Loucy (cell line): ENCODE data around the gene CADM2.

Source experiments
- H2AFZ ChIP-seq: fragments of 200-600 bp; sonication (generic); 2 replicates; pipeline ENCODE4 v1.6.0; 2016; ENCODE audit warnings: antibody characterized with exemption, mild to moderate bottlenecking, low read length, moderate library complexity
- H3F3A ChIP-seq: fragments of 200-600 bp; 2 replicates; pipeline ENCODE4 v1.6.0; 2016; ENCODE audit warnings: antibody characterized with exemption, low read depth, mild to moderate bottlenecking
- H3K27me3 ChIP-seq: fragments of 200-600 bp; sonication (generic); 2 replicates; pipeline ENCODE4 v1.6.1; 2014; ENCODE audit warnings: low read length, mild to moderate bottlenecking; ENCODE audit not compliant: insufficient read depth, poor library complexity, severe bottlenecking
- H3K36me3 ChIP-seq: fragments of 200-600 bp; sonication (generic); 2 replicates; pipeline ENCODE4 v1.6.1; 2016; ENCODE audit warnings: low read length; ENCODE audit not compliant: insufficient read depth
- H3K4me1 ChIP-seq: fragments of 200-600 bp; sonication (generic); 2 replicates; pipeline ENCODE4 v1.5.1; 2014; ENCODE audit warnings: low read length, mild to moderate bottlenecking; ENCODE audit not compliant: insufficient read depth, poor library complexity, severe bottlenecking
- H3K4me2 ChIP-seq: fragments of 200-600 bp; sonication (generic); 2 replicates; pipeline ENCODE4 v1.6.0; 2014; ENCODE audit warnings: antibody characterized with exemption, low read length, low read depth, mild to moderate bottlenecking; ENCODE audit not compliant: poor library complexity, severe bottlenecking
- H3K4me3 ChIP-seq: fragments of 200-600 bp; sonication (generic); 2 replicates; pipeline ENCODE4 v1.5.1; 2014; ENCODE audit warnings: low read length, mild to moderate bottlenecking, mixed read lengths; ENCODE audit not compliant: poor library complexity, severe bottlenecking
- H3K79me2 ChIP-seq: fragments of 200-600 bp; sonication (generic); 2 replicates; pipeline ENCODE4 v1.6.1; 2014; ENCODE audit warnings: low read length; ENCODE audit not compliant: insufficient read depth
- H3K9ac ChIP-seq: fragments of 200-600 bp; sonication (generic); 2 replicates; pipeline ENCODE4 v1.6.0; 2014; ENCODE audit warnings: mild to moderate bottlenecking, low read depth, low read length, moderate library complexity; ENCODE audit not compliant: poor library complexity, severe bottlenecking
- H3K9me2 ChIP-seq: fragments of 200-600 bp; sonication (generic); replicated peaks from 2 replicates; pipeline ENCODE4 v1.6.1; 2016; ENCODE audit warnings: low read depth, low read length, mixed read lengths
- H3K9me3 ChIP-seq: fragments of 200-600 bp; sonication (generic); 2 replicates; pipeline ENCODE4 v1.6.1; 2014; ENCODE audit warnings: mild to moderate bottlenecking, antibody characterized with exemption, low read length, low read depth; ENCODE audit not compliant: insufficient read depth
- H4K20me1 ChIP-seq: fragments of 200-600 bp; sonication (generic); 2 replicates; pipeline ENCODE4 v1.6.0; 2014; ENCODE audit warnings: antibody characterized with exemption, low read length, mild to moderate bottlenecking; ENCODE audit not compliant: insufficient read depth, poor library complexity, severe bottlenecking
- CTCF ChIP-seq: fragments of 200-600 bp; sonication (generic); conservative IDR thresholded peaks from 2 replicates; pipeline ENCODE4 v1.5.1; 2014; ENCODE audit warnings: mild to moderate bottlenecking, antibody characterized with exemption, low read length
- EZH2phosphoT487 ChIP-seq: fragments of 200-600 bp; IDR thresholded peaks from 2 replicates; pipeline ENCODE4 v1.6.1; 2018; ENCODE audit warnings: antibody characterized with exemption, mild to moderate bottlenecking, moderate library complexity, borderline replicate concordance

Gene CADM2

GRCh38 chr3:85171976-85172375 lies 213.2 kb downstream of the CADM2 start:
- Histone ChIP-seq H3K9me3 (no peaks in the 10 kb centered on the region), H2AFZ (no peak overlapping the region), H3K4me3 (no peak overlapping the region), H3K9me2 (no peaks in the 10 kb centered on the region), H4K20me1 (no peaks in the 10 kb centered on the region), H3K4me2 (no peak overlapping the region), H3K9ac (no peak overlapping the region), H3K4me1 (no peaks in the 10 kb centered on the region), H3K27me3 (no peaks in the 10 kb centered on the region), H3K79me2 (no peaks in the 10 kb centered on the region), H3F3A (no peaks in the 10 kb centered on the region), H3K36me3 (no peaks in the 10 kb centered on the region)
- no peak for TF ChIP-seq EZH2phosphoT487
- TF ChIP-seq CTCF: no peak

- TF ChIP-seq EZH2phosphoT487 (no peak), CTCF (no peak)
- Histone ChIP-seq H2AFZ (no peak overlapping the region), H3K9me3 (no peaks in the 10 kb centered on the region), H4K20me1 (no peaks in the 10 kb centered on the region), H3K36me3 (no peaks in the 10 kb centered on the region), H3K27me3 (no peaks in the 10 kb centered on the region), H3K9ac (no peak overlapping the region), H3F3A (no peaks in the 10 kb centered on the region), H3K79me2 (no peaks in the 10 kb centered on the region), H3K4me1 (no peaks in the 10 kb centered on the region), H3K9me2 (no peaks in the 10 kb centered on the region), H3K4me2 (no peak overlapping the region), H3K4me3 (no peak overlapping the region)
Observed at GRCh38 chr3:85176799-85177198, 218.0 kb downstream of the CADM2 start.

GRCh38 chr3:85182975-85183752 lies 224.4 kb downstream of the CADM2 start:
- Histone ChIP-seq H3K4me2 (no peak overlapping the region), H3K4me1 (no peaks in the 10 kb centered on the region), H2AFZ (no peak overlapping the region), H3K9me3 (no peaks in the 10 kb centered on the region), H3K9ac (no peak overlapping the region), H3K79me2 (no peaks in the 10 kb centered on the region), H4K20me1 (no peaks in the 10 kb centered on the region), H3K9me2 (no peaks in the 10 kb centered on the region), H3F3A (no peaks in the 10 kb centered on the region), H3K4me3 (no peak overlapping the region), H3K36me3 (no peaks in the 10 kb centered on the region), H3K27me3 (no peaks in the 10 kb centered on the region)
- TF ChIP-seq CTCF: no peak
- TF ChIP-seq EZH2phosphoT487: no peak
